SU-DHL-6 (cell line): ENCODE measurements around the gene SDK1.

ENCODE experiments used
- EZH2phosphoT487 ChIP-seq: fragments of 200-600 bp; sonication (generic), shearing (Covaris generic); conservative IDR thresholded peaks from 2 replicates; pipeline ENCODE4 v1.6.1; 2018; ENCODE audit warnings: mild to moderate bottlenecking, antibody characterized with exemption, low read length, moderate library complexity, mixed read lengths
- TF ChIP-seq, protein P1 (sequence below): fragments of 200-600 bp; sonication (generic); IDR thresholded peaks from one replicate; pipeline ENCODE4 v1.5.1; 2017; ENCODE audit warnings: antibody characterized with exemption, mild to moderate bottlenecking, low read length, moderate library complexity; ENCODE audit not compliant: insufficient read depth, poor library complexity, severe bottlenecking

DNA sequence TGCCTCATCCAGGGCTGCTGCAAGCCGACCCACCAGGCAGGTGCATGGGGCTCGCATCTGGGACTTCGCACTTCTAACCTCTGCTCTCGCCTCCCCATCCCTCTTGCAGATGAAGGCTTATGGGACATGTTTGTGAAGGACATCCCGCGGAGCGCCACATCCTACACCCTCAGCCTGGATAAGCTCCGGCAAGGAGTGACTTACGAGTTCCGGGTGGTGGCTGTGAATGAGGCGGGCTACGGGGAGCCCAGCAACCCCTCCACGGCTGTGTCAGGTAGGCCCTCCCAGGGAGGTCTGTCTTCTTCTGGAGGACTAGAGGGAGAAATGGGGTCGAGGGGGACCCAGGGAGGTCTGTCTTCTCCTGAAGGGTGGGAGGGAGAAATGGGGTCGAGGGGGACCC is 932.1 kb downstream of the SDK1 start:
- TF ChIP-seq, protein P1, sequence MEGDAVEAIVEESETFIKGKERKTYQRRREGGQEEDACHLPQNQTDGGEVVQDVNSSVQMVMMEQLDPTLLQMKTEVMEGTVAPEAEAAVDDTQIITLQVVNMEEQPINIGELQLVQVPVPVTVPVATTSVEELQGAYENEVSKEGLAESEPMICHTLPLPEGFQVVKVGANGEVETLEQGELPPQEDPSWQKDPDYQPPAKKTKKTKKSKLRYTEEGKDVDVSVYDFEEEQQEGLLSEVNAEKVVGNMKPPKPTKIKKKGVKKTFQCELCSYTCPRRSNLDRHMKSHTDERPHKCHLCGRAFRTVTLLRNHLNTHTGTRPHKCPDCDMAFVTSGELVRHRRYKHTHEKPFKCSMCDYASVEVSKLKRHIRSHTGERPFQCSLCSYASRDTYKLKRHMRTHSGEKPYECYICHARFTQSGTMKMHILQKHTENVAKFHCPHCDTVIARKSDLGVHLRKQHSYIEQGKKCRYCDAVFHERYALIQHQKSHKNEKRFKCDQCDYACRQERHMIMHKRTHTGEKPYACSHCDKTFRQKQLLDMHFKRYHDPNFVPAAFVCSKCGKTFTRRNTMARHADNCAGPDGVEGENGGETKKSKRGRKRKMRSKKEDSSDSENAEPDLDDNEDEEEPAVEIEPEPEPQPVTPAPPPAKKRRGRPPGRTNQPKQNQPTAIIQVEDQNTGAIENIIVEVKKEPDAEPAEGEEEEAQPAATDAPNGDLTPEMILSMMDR = no peak
- TF ChIP-seq EZH2phosphoT487 = no peak
